GOT3 (cell line): ENCODE measurements around the gene NOTCH1.

ENCODE experiments used
- DNase-seq: peaks from one replicate; lab custom pipeline; 2025; ENCODE audit warnings: mixed read lengths; lab: John Stamatoyannopoulos, UW

NOTCH1 gene

DNA sequence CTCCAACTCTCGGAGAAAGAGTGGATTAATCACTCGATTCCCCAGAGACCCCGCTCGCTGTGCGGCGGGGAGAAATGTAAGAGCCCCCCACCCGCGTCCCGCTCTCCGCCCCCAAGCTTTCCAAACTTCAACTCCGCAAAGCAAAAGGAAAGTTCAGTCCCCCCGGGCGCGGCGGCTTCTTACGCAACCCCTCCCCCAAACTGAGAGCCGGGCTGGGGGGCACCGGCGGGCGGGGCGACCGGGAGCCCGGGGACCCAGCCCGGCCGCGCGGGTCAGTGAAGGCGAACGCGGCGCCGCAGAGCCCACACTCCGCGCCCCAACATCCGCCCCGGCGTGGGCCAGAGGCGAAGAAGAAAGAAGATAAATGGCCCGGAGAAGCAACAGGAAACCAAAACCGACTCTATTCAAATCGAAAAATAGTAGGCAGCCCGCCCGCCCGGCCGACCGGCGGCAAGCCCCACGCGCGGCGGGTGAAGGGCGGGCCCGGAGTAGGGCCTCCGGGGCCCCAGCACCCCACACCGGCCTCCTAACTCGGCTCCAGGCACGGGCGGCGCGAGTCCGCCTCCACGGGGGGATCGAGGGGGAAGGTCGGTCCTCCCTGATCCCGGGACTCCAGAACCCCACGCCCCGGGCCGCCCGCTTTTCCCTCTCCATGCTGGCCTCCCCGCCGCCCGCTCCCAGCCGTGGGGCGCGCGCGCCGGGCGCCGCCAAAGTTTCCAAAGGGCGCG, 720 bp downstream of the NOTCH1 start:
- no peak for DNase-seq

DNA sequence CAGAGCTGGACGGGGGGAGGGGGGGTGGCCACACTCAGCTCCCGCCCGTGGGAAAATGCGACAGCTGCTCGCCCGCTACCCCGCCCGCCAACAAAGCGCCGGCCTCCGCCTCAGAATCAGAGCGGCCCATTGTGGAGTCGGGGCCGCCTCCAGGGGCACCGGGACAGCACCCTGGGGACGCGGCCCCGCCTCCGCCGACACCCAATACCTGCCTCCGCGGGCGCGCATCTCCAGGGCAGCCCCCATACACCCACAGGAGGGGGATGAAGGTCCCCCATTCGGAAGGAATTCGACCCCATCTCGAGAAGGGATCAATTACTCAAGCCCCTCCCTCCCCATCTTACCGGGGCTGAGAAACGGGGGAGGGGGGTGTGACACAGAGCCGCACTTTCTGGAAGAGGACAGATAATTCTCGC, 1.3 kb downstream of the NOTCH1 start:
- no peak for DNase-seq

DNA sequence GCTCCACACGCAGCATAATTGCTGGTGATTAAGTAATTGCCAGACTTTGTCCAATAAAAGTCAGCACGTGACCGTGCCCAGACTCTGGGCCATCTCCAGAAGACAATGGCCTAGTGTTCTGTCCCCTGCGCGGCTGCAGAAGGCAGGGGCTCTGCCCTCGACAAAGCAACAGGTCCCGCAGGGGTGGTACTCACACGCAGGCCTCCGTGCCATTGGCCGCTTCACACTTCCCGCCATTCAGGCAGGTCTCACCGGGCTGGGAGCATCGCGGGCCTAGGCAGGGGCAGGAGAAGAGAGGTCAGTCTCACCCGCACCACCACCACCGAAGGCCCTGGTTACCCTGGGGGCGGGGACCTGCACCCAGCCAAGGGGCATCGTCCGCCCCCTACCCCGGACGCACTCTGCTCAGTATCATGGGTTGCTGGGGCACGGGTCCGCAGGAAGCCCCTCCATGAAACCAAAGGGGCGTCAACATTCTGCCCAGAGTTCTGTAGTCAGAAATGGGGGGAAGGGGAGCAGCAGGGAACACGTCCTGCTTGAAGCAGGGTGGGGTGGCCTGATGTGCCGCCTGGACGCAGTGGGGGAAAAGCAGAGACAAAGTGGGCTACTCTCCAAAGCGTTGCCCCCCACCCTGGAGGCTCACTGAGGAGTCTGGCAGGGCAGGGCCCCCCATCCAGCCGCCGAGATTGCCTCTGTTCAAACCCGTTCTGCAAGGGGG, 1.9 kb downstream of the NOTCH1 start:
- no peak for DNase-seq

DNA sequence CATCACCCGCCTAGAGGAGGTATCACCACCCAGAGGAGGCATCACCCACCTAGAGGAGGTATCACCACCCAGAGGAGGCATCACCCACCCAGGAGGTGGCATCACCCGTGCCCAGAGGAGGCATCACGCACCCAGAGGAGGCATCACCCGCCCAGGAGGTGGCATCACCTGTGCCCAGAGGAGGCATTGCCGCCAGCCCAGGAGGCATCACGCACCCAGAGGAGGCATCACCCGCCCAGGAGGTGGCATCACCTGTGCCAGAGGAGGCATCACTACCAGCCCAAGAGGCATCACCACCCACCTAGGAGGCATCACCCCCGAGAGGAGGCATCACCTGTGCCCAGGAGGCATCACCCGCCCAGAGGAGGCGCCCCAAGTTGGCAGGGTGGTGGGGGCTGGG, 2.6 kb downstream of the NOTCH1 start:
- DNase-seq = no peak

DNA sequence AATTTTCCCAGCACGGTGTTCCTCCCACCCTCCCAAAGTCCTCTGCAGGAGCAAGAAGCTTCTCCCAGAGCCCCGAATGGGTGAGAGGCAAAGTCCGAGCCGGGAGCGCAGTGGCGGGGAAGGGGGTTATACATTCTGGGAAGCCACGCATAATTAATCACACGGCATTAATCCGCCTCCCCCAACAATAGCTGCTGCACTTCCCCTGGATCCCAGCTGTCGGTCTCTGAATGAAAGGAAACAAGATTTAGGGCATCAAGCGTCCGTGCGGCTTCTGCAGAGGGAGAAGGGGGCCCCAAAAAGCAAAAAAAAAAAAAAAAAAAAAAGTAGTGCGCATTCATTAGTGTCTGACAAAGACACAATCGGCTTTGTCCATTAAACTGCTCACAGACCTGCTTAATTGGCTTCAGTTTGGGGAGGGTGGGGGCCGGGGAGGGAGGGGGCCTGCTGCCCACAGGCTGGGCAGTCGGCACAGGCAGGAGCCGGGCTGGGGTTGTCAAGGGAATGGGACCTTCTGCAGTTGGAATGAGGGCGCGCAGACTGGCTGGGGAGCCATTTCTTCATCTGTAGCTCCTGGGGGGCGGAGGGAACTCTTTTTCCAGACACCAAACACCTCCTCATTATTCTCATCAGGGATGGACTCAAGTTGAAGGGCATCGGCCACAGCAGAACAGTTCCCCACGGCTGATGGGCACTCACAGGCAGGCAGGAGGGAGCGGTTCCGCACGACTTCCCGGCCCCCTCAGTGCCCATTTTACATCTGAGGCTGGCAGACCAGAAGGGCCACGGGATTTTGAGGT, 3.4 kb downstream of the NOTCH1 start:
- no peak for DNase-seq

DNA sequence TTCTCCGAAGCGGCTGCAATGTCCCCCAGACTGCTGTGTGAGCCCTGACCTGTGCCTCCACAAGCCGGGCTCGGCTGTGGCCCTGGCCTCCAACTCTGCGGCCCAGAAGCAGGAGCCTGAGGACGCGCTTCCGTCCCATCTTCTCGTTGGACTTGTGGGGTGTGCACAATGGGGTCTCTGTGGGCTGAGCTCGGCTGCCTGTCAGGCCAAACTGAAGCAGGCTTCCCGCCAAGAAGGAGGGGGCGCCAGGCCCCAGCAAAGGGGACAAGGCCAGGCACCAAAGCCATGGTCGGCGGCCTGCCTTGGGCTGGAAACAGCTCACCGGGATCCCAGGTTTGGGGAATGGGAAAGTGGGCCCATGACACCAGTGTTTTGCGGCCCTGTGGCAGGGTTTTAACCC, 4.1 kb downstream of the NOTCH1 start:
- no peak for DNase-seq

DNA sequence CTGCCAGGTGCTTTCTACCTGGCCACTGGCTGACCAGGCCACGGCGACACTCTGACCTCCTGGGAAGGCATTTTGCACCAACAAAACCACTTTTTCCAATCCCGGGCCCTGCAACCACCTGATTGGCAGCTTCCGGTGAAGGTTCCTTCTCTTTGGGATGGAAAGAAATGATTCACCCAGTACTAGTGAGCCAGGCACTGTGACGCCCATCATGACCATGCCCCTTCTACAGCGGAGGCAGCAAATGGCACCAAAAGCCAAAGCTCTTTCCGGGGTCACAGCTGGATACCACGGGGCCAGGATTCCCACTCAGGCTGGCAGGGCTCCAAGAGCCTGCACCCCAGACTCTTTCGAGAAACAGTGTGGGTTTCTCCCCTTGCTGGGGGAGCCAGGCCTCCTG, 4.7 kb downstream of the NOTCH1 start:
- no peak for DNase-seq

DNA sequence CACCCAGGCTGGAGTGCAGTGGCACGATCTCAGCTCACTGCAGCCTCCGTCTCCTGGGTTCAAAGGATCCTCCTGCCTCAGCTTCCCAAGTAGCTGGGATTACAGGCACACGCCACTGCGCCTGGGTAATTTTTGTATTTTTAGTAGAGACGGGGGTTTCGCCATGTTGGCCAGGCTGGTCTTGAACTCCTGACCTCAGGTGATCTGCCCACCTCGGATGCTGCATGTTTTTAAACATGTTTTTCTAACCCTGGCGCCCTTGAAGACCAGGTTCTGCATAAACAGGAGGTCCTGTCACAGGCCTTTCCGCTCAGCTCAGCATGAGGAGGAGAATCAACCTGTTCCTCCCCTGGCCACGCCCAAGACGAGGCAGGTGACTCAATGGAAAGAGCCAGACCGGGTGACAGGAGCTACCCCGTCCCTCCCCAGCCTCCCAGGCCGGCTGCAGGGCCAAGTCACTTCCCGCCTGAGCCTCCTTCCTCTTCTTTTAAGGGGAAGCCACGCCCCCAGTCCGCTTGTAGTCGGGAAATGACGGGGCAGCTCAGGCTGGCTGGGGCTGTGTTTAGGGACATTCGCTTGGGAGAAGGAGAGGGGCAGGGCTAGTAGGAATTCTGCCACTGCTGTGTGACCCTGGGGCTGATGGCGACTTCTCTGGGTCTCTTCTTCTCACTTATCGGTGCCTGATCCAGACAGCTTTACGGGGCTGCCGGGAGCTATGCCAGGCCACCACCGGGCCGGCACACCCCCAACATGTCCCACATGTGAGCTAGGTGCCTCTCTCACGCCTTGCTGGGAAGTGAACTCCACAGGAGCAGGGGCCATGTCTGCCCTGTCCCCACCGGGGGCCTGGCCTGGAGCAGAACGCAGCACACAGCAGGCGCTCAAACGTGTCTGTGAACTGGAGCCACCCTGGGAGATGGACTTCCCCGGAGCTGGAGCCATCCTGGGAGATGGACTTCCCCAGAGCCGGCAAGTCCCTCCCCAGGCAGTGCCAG, 6.1 kb downstream of the NOTCH1 start:
- no peak for DNase-seq

DNA sequence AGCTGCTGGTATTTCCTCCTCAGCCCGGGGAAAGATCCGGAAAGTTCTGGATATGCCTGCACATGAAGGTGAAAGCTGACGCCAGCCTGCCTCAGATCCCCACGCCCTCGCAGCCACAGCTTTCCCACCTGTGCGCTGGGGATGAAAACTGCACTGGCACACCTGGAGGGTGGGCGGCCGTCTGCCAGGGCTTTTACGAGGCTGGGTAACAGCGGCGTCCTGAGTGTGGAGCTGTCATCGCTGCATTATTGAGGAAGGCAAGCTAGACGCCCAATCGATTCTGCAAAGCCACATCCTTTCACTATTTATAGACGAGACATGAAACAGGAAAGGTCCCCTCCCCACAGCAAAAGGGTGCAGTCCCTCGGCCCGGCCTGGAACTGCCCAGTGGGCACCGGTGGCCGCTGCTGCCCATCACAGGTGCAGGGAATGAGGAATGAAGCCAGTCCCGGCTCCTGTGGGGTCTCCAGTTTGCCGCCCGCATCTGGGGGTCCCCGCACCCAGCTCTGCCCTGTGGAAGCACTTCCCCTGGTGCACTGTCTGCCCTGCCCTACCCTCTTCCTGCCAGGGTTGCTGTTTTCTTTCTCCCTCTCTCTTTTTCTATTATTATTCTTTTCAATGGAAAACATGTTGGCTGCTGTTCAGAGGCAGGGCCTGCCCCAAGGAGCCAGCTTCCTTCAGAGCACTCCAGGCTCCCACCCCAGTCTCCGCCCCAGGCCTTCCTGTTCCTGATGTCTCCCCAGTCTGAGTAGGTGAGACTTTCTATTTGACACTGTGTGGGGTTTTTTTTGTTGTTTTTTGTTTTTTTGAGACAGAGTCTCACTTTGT, 7.0 kb downstream of the NOTCH1 start:
- DNase-seq = no peak

DNA sequence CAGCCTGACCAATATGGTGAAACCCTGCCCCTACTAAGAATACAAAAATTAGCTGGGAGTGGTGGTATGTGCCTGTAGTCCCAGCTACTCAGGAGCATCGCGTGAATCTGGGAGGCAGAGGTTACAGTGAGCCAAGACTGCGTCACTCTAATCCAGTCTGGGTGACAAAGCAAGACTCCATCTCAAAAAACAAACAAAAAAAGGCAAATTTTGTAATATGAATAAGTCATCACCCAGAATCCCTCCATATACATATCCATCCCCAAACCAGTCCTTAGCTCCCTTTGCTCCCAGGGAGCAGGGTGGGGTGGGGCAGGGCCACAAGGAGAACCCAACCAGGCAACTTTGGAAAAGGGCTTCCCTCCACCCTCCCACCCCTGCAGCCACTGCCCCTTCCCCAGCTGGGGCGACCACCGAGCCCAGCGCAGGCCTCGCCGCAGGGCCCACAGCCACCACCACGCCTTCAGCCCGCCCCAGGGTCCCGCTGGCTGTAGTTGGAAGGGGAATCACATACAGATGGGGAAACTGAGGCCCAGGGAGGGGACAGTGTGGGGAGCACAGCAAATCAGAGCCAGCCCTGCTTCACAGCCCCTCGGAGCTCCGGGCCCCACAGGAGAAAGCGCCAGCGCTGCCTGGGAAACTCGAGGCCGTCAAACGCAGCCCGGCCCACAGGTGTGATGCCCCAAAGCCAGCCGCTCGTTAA, 7.8 kb downstream of the NOTCH1 start:
- DNase-seq = no peak

DNA sequence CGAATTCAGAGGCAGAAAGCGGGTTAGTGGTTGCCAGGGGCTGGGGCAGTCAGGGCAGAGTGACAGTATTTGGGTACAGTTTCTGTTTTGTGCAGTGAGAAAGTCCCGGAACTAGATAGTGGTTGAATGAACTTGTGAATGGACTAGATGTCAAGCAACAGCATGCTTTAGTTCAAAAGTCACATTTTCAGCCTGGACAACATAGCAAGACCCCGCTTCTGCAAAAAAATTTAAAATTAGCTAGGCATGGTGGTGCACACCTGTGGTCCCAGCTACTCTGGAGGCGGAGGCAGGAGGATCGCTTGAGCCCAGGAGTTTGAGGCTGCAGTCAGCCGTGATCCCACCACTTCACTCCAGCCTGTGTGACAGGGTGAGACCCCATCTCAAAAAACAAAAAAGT, 8.4 kb downstream of the NOTCH1 start:
- DNase-seq = no peak

DNA sequence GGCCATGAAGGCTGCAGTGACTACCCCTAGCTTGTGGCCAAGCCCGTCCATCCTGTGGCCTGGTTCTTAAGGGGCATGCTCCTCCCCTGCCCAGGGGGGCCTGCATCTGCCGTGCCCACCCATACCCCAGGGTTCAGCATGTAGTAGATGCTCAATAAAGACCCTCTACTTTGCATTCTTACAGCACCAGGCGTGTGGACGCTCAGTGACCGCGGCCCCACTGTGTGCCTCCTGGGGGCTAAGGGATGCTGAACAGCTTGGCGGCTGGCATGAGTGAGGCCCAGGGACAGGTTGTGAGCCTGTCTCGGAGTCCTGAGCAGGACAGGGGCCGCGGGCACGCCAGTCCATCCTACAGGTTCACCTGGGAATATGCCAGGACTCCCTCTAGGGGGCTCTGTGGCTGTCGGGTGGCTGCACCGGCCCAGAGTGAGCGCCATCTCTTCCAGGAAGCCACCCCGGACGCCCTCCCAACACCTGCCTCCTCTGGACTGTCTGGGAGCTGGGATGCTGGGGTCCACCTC, 9.1 kb downstream of the NOTCH1 start:
- DNase-seq = no peak

DNA sequence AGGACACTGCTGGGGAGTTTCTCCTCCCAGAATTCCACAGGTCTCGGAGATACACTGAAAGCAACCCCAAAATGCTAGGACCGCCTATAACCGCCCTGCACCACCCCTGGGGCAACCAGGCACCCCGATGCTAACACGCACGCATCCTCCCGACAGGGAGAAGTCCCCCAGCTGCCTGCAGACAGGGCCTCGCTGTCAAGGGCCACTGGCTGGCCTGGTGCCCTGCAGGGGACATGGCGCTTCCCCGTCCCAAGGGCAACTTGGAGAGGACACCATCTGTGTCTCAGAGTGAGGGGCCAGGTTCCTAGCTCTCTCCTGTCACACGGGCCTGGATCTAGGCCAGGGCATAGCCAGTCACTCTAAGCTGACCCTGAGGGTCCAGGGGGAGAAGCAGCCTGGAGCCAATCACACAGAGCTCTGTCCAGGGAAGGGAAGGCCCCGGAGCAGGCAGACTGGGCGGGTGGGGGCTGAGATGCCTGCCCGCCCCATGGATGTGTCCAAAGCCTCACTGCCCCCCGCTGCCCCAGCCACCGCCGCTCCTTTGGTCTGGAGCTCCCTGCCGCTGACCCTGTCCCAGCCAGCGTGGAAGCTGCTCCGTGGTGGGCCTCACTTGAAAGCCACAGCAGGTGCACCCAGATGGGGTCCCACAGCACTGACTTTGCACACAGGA, 9.7 kb downstream of the NOTCH1 start:
- DNase-seq = no peak

DNA sequence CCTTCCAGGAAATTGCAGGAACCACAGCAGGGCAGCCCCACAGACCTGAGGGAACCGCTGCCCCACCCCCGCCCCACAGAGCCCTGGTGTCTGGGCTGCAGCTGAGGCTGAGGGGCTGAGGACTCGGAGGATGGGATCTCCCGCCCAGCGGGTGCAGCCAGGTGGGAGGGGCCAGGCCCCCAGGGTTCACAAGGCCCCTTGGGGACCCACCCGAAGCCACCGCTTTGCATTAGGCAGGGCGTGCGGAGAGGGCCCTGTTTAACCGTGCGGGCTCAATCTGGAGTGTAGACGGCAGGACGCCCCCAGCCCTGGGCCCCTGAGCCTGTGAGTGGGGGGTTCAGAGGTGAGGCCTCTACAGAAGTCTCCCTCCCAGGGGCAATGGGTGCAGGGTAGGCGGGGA, 10.8 kb downstream of the NOTCH1 start:
- DNase-seq = no peak

DNA sequence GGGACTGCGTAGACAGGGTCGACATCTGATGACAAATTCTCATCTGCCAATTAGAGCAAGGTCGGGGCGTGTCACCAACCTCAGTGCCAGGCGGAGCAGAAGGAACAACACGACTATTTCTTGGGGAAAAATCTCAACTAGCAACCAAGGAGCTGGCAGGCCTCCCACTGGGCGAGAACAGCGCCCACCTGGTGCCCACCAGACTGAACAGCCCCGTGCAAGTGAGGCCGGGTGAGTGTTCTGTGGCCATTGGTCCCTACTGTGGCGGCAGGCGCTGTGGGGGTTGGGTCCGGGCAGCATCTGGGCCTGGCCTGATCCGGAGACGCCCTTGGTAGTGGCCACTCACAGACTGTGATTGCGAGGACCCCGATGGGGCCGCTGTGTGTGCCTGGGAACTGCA, 11.5 kb downstream of the NOTCH1 start:
- DNase-seq = no peak

DNA sequence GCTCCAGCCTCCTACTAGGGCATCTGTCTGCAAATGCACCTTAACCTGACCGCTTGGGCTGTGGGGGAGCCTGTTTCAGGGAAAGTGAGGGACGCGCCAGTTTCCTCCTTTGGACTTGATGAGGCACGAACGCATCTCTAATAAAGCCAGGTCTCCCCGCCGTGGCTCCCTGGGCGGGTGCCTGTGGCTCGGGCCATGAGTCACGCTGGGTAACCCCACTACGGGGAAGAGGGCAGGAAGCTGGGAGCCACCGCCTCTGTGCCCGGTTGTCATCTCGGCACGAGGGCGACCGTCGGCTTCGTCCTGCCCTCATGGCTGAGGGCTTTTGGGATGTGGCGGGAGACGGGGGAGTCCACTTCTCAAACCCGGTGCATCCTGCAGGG, 12.1 kb downstream of the NOTCH1 start:
- DNase-seq = no peak

DNA sequence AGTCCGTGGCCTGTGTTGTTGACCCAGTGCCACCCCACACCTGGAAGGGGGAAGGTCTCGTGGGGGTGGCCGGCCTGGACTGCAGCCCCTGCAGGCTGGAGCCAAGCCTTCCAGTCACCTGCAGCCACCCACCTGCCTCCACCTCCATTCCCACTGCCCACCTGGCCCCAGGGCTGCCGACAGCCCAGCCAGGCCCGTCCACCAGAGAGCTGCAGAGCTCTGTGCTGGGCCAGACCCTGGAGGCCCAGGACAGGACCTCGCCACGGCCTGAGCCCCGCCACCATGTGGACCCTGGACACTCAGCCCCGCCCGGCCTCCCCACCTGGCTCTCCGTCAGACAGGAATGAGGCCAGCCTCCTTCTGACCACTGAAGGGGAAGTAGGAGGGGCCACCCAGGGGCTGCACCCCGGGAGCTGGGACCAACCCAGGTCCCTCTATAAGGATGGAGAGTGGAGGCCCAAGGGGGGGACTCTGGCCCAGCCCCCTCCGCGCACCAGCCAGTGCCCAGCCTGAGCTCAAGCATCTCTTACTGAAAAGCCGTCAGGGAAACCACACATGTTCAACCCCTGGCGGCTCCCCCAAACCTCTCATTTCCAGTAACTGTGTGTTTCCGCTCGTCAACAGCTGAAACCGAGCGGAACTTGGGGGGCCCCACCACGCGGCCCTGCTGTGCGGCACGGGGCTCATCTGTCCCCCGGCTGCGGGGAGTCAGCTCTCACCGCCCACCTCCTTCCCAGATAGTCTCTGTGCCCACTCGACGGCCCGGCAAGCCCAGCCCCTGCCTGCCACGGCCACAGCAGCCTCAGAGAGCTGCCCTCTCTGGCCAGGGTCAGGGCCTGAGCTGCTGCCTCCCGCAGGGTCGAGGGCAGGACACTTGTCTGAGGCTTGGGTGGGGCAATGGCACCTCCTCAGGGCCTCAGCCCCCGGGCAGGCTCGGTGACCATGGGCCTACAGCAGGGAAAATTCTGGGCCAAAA, 12.8 kb downstream of the NOTCH1 start:
- DNase-seq = no peak
